Nephron (organoid): ENCODE measurements around the gene PARVG.

Experiments used
- H3K27ac Mint-ChIP-seq, 3 experiments: 2 replicates each; pipeline ENCODE4 v1.8.0; 2020; ENCODE audit warnings: mixed read lengths in 3 of 3, mild to moderate bottlenecking in 2 of 3, moderate library complexity in 1 of 3
- H3K27me3 Mint-ChIP-seq: 2 replicates; pipeline ENCODE4 v1.8.0; 2021; ENCODE audit warnings: low read depth, mild to moderate bottlenecking, moderate library complexity, mixed read lengths
- H3K36me3 Mint-ChIP-seq: 2 replicates; pipeline ENCODE4 v1.8.0; 2020; ENCODE audit warnings: low read depth, mixed read lengths
- H3K4me1 Mint-ChIP-seq: 2 replicates; pipeline ENCODE4 v1.8.0; 2020; ENCODE audit warnings: mixed read lengths
- H3K4me3 Mint-ChIP-seq, 3 experiments: 2 replicates each; pipeline ENCODE4 v1.8.0; 2020; ENCODE audit warnings: mild to moderate bottlenecking in 3 of 3, mixed read lengths in 3 of 3, moderate library complexity in 2 of 3
- H3K9me3 Mint-ChIP-seq: 2 replicates; pipeline ENCODE4 v1.8.0; 2020; ENCODE audit warnings: mixed read lengths
- CTCF ChIP-seq, 3 experiments: fragments of 200-600 bp; sonication (generic); IDR thresholded peaks; one replicate each; pipeline ENCODE4 v1.5.0; 2021; ENCODE audit warnings: antibody characterized with exemption in 3 of 3; ENCODE audit not compliant: unreplicated experiment in 3 of 3

Gene PARVG

GRCh38 chr22:44180706-44181032 is at the start of gene PARVG:
PARVG (plus strand) TSS chr22:44180925; CDS start chr22:44183330, 2,405 bp downstream.
- no peak for TF ChIP-seq CTCF (IDR thresholded peaks at IDR 0.05; ENCODE audit: unreplicated experiment in 3 of 3)
- Mint-ChIP-seq H3K4me3 (no peak within 1 kb of the TSS), H3K27me3 (peaks cover 7% of the 10 kb centered on the region), H3K36me3 (no peaks in the 10 kb centered on the region), H3K27ac (no peak within 1 kb of the TSS), H3K9me3 (no peaks in the 10 kb centered on the region), H3K4me1 (no peaks in the 10 kb centered on the region)

GRCh38 chr22:44131412-44131811 is 49.3 kb upstream of the PARVG start:
- Mint-ChIP-seq H3K27me3 (peaks cover 11% of the 10 kb centered on the region), H3K4me3 (no peak overlapping the region), H3K27ac (no peak overlapping the region), H3K9me3 (peaks cover 18% of the 10 kb centered on the region), H3K36me3 (peaks cover 20% of the 10 kb centered on the region), H3K4me1 (peaks cover 14% of the 10 kb centered on the region)
- no peak for TF ChIP-seq CTCF (IDR thresholded peaks at IDR 0.05; ENCODE audit: unreplicated experiment in 3 of 3)

- Mint-ChIP-seq H3K36me3 (peaks cover 23% of the 10 kb centered on the region), H3K27me3 (peaks cover 11% of the 10 kb centered on the region), H3K4me1 (peaks cover 14% of the 10 kb centered on the region), H3K4me3 (no peak overlapping the region), H3K9me3 (peaks cover 16% of the 10 kb centered on the region), H3K27ac (no peak overlapping the region)
- TF ChIP-seq CTCF (IDR thresholded peaks at IDR 0.05; ENCODE audit: unreplicated experiment in 3 of 3), result no peak
Measured at GRCh38 chr22:44131989-44132685, 48.6 kb upstream of the PARVG start.

- Mint-ChIP-seq H3K36me3 (peaks cover 22% of the 10 kb centered on the region), H3K9me3 (peaks cover 16% of the 10 kb centered on the region), H3K4me1 (peaks cover 14% of the 10 kb centered on the region), H3K27me3 (peaks cover 11% of the 10 kb centered on the region), H3K27ac (no peak overlapping the region), H3K4me3 (no peak overlapping the region)
- TF ChIP-seq CTCF (IDR thresholded peaks at IDR 0.05; ENCODE audit: unreplicated experiment in 3 of 3), result no peak
Measured at GRCh38 chr22:44132724-44133123, 48.0 kb upstream of the PARVG start.

GRCh38 chr22:44133161-44133560 is 47.6 kb upstream of the PARVG start:
- H3K4me1 Mint-ChIP-seq, result peaks cover 14% of the 10 kb centered on the region
- H3K9me3 Mint-ChIP-seq, result peaks cover 16% of the 10 kb centered on the region
- H3K4me3 Mint-ChIP-seq, result no peak overlapping the region
- no peak for TF ChIP-seq CTCF (IDR thresholded peaks at IDR 0.05; ENCODE audit: unreplicated experiment in 3 of 3)
- no peak overlapping the region for H3K27ac Mint-ChIP-seq
- H3K36me3 Mint-ChIP-seq, result peaks cover 26% of the 10 kb centered on the region
- H3K27me3 Mint-ChIP-seq, result peaks cover 11% of the 10 kb centered on the region

- Mint-ChIP-seq H3K9me3 (peaks cover 16% of the 10 kb centered on the region), H3K27ac (no peak overlapping the region), H3K4me1 (peaks cover 14% of the 10 kb centered on the region), H3K4me3 (no peak overlapping the region), H3K27me3 (peaks cover 11% of the 10 kb centered on the region), H3K36me3 (peaks cover 29% of the 10 kb centered on the region)
- no peak for TF ChIP-seq CTCF (IDR thresholded peaks at IDR 0.05; ENCODE audit: unreplicated experiment in 3 of 3)
Measured at GRCh38 chr22:44133901-44134571, 46.7 kb upstream of the PARVG start.
